Neural cell (in vitro differentiated cells): ENCODE data around the gene RALGDS. TPM values are rescaled to one million over a fixed set of nuclear protein-coding genes. Genes with fewer than 3 reads are reported as not detected.
A peak's percentile ranks its signal among the peaks of the same experiment; 100 is the strongest.

Experiments used
- H2AFZ ChIP-seq: fragments of 200-600, 300-800 bp; sonication (generic), shearing (Covaris generic); 2 replicates; pipeline ENCODE4 v1.6.0; 2014; ENCODE audit warnings: low read depth, mild to moderate bottlenecking, antibody characterized with exemption, low read length, moderate library complexity
- H3F3A ChIP-seq: fragments of 200-600 bp; shearing (Covaris generic); 2 replicates; pipeline ENCODE4 v1.6.1; 2016; ENCODE audit warnings: mild to moderate bottlenecking, moderate library complexity, mixed read lengths, antibody characterized with exemption, low read length; ENCODE audit not compliant: insufficient read depth, poor library complexity, severe bottlenecking
- H3K27ac ChIP-seq: fragments of 200-600, 300-800 bp; sonication (generic), shearing (Covaris generic); 2 replicates; pipeline ENCODE4 v1.5.1; 2014; ENCODE audit warnings: mild to moderate bottlenecking, low read length, moderate library complexity
- H3K27me3 ChIP-seq: fragments of 300-800, 200-600 bp; sonication (generic), shearing (Covaris generic); 2 replicates; pipeline ENCODE4 v1.6.0; 2014; ENCODE audit warnings: mild to moderate bottlenecking, low read depth, low read length, moderate library complexity; ENCODE audit not compliant: insufficient read depth
- H3K36me3 ChIP-seq: fragments of 300-800, 200-600 bp; sonication (generic), shearing (Covaris generic); 2 replicates; pipeline ENCODE4 v1.5.1; 2014; ENCODE audit warnings: mild to moderate bottlenecking, antibody characterized with exemption, low read length, moderate library complexity; ENCODE audit not compliant: insufficient read depth
- H3K4me2 ChIP-seq: fragments of 300-800, 200-600 bp; sonication (generic), shearing (Covaris generic); 2 replicates; pipeline ENCODE4 v1.6.0; 2014; ENCODE audit warnings: mild to moderate bottlenecking, low read length
- H3K4me3 ChIP-seq: fragments of 300-800, 200-600 bp; sonication (generic), shearing (Covaris generic); 2 replicates; pipeline ENCODE4 v1.5.1; 2014; ENCODE audit warnings: mild to moderate bottlenecking, low read length, moderate library complexity
- H3K79me2 ChIP-seq: fragments of 200-600 bp; shearing (Covaris generic); replicated peaks from 2 replicates; pipeline ENCODE4 v1.6.0; 2014; ENCODE audit warnings: mild to moderate bottlenecking, low read length, moderate library complexity; ENCODE audit not compliant: insufficient read depth
- H3K9ac ChIP-seq: fragments of 300-800, 200-600 bp; sonication (generic), shearing (Covaris generic); 2 replicates; pipeline ENCODE4 v1.6.1; 2016; ENCODE audit warnings: mild to moderate bottlenecking, low read length, mixed read lengths
- H3K9me2 ChIP-seq: fragments of 200-600 bp; shearing (Covaris generic); 2 replicates; pipeline ENCODE4 v1.6.1; 2016; ENCODE audit warnings: mild to moderate bottlenecking, low read length, mixed read lengths; ENCODE audit not compliant: insufficient read depth
- H3K9me3 ChIP-seq: fragments of 200-600, 300-800 bp; sonication (generic), shearing (Covaris generic); 2 replicates; pipeline ENCODE4 v1.6.1; 2016; ENCODE audit warnings: mild to moderate bottlenecking, mixed run types, low read length, moderate library complexity, mixed read lengths
- H4K20me1 ChIP-seq: fragments of 200-600 bp; shearing (Covaris generic); 2 replicates; pipeline ENCODE4 v1.6.1; 2016; ENCODE audit warnings: mild to moderate bottlenecking, mixed run types; ENCODE audit not compliant: insufficient read depth
- CTCF ChIP-seq: fragments of 450-650 bp; IDR thresholded peaks from 2 replicates; pipeline ENCODE4 v1.5.1; 2014; ENCODE audit warnings: antibody characterized with exemption, mild to moderate bottlenecking, moderate library complexity; ENCODE audit not compliant: poor library complexity, severe bottlenecking
- EP300 ChIP-seq: fragments of 450-650 bp; conservative IDR thresholded peaks from 2 replicates; pipeline ENCODE4 v1.6.1; 2014; ENCODE audit warnings: antibody characterized with exemption, mild to moderate bottlenecking, moderate library complexity; ENCODE audit not compliant: poor library complexity, severe bottlenecking
- EZH2 ChIP-seq: fragments of 200-600, 300-800 bp; shearing (Covaris generic), sonication (generic); IDR thresholded peaks from 2 replicates; pipeline ENCODE4 v1.6.1; 2014; ENCODE audit warnings: antibody characterized with exemption, low read length, borderline replicate concordance, mild to moderate bottlenecking; ENCODE audit not compliant: insufficient read depth, poor library complexity, severe bottlenecking
- MXI1 ChIP-seq: fragments of 450-650 bp; conservative IDR thresholded peaks from 2 replicates; pipeline ENCODE4 v1.6.1; 2014; ENCODE audit warnings: antibody characterized with exemption, mild to moderate bottlenecking; ENCODE audit not compliant: poor library complexity, severe bottlenecking
- POLR2AphosphoS5 ChIP-seq: IDR thresholded peaks from 2 replicates; pipeline ENCODE4 v1.6.1; 2012
- RAD21 ChIP-seq: fragments of 450-650 bp; conservative IDR thresholded peaks from 2 replicates; pipeline ENCODE4 v1.6.1; 2014; ENCODE audit warnings: antibody characterized with exemption, mild to moderate bottlenecking, moderate library complexity
- REST ChIP-seq: IDR thresholded peaks from 2 replicates; pipeline ENCODE4 v1.6.1; 2012; ENCODE audit warnings: borderline replicate concordance
- SMC3 ChIP-seq: fragments of 450-650 bp; conservative IDR thresholded peaks from 2 replicates; pipeline ENCODE4 v1.6.1; 2014; ENCODE audit warnings: antibody characterized with exemption, mild to moderate bottlenecking, moderate library complexity; ENCODE audit not compliant: poor library complexity
- TAF1 ChIP-seq: IDR thresholded peaks from 2 replicates; pipeline ENCODE4 v1.6.1; 2012; ENCODE audit warnings: low read depth
- polyA plus RNA-seq: library from polyadenylated mRNA; depleted of rRNA; stranded (reverse); fragments of >200 nt; gene quantifications from 2 replicates; pipeline ENCODE4 v1.2.3, GENCODE V29; 2014

Gene RALGDS
- polyA plus RNA-seq, 1 donor from 2014 or later = 174 TPM

GRCh38 chr9:133103987-133104505 is 17.0 kb downstream of the RALGDS start:
- Histone ChIP-seq H2AFZ (no peak overlapping the region), H3F3A (no peaks in the 10 kb centered on the region), H3K9ac (no peak overlapping the region), H3K9me3 (no peaks in the 10 kb centered on the region), H4K20me1 (no peaks in the 10 kb centered on the region), H3K4me2 (no peak overlapping the region), H3K36me3 (peaks cover 10% of the 10 kb centered on the region), H3K27me3 (no peaks in the 10 kb centered on the region), H3K9me2 (no peaks in the 10 kb centered on the region), H3K79me2 (no peaks in the 10 kb centered on the region), H3K27ac (no peak overlapping the region), H3K4me3 (no peak overlapping the region)
- TF ChIP-seq SMC3 (no peak), POLR2AphosphoS5 (no peak)

GRCh38 chr9:133103183-133103986 is 17.7 kb downstream of the RALGDS start:
- Histone ChIP-seq H2AFZ (no peak overlapping the region), H3F3A (no peaks in the 10 kb centered on the region), H3K4me2 (no peak overlapping the region), H3K27me3 (no peaks in the 10 kb centered on the region), H3K9me2 (no peaks in the 10 kb centered on the region), H3K4me3 (no peak overlapping the region), H3K27ac (no peak overlapping the region), H3K36me3 (peaks cover 12% of the 10 kb centered on the region), H3K9me3 (no peaks in the 10 kb centered on the region), H3K9ac (no peak overlapping the region), H4K20me1 (no peaks in the 10 kb centered on the region), H3K79me2 (no peaks in the 10 kb centered on the region)
- TF ChIP-seq EP300 (no peak), MXI1 (no peak), REST (no peak), RAD21 (peak; percentile 72), CTCF (peak; percentile 75), TAF1 (no peak), POLR2AphosphoS5 (no peak), SMC3 (peak; percentile 75), EZH2 (no peak)
